ENCODE measurements around the gene ZFYVE28. TPM values are rescaled to one million over a fixed set of nuclear protein-coding genes. Genes with fewer than 3 reads are reported as not detected.
"Not testable (repeated sequence)": the region's sequence is repeated elsewhere in the genome, so short reads cannot be mapped to it uniquely, and the experiment has no call there.

The ZFYVE28 gene
- total RNA-seq (10 to 100 TPM; 33.4 to 56.2 (median 45.4) TPM), total RNA-seq (5.6 to 79.1 (median 32.6) reads per million in 29 experiments)
- total RNA-seq (2013) = 21.6 TPM

DNA sequence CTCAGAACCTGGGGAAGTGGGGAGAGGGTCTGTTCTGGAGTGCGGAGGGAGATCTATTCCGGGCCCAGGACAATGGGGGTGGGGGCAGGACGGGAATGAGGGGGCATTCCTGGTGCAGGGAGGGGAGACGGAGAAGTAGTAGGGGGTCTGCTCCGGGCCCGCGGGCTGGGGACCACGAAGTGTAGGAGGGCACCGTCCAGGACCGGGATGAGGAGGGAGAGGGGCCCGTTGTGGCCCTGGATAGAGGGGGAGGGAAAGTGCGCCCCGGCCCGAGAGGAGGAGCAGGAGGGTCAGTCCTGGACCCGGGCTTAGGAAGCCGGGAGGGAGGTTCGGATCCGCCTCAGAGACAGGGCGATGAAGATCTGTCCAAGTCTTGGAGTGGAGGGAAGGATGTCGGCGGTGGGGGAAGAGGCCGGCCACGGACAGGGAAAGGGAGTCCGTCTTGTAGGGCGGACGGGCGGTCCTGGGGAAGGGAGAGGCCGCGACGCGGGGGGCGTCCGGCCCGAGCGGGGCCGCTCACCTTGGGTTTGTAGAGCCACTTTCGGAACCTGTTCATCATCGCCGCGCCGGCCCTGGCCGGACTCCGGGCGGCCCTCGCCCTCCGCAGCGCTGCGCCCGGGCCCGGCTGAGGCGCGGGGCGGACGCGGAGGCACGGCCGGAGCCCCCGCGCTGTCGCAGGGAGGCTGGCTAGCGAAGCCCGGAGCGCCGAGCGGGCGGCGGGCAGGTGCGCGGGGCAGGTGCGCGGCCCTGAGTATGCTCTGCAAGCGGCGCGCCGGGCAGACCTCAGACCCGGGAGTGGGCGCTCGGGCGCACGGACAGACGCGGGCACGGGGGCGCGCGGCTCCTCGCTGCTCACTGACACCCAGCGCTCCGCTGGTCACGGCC is at the start of gene ZFYVE28:
TSS of gene ZFYVE28 (minus strand) at position 881 of the 885 bp plus-strand sequence. CDS start at position 559, 322 bp downstream.
- peak within 1 kb of the TSS; percentile 69 for H3K27ac ChIP-seq (ENCODE audit: low read length)
- peaks cover 15 to 52% of the 10 kb centered on the region in 2 experiments for H3K4me1 ChIP-seq (ENCODE audit: control insufficient read depth in 1 of 2, extremely low read depth in 1 of 2, insufficient read depth in 2 of 2, low read length in 2 of 2)

GRCh38 chr4:2465544-2465943 is 47.1 kb upstream of the ZFYVE28 start:
- H3K4me1 ChIP-seq (ENCODE audit: control insufficient read depth in 1 of 2, extremely low read depth in 1 of 2, insufficient read depth in 2 of 2, low read length in 2 of 2) = peaks cover 12 to 35% of the 10 kb centered on the region in 2 experiments
- DNase-seq; H3K9me3 Mint-ChIP-seq; H3K9me3 ChIP-seq; H3K36me3 ChIP-seq (ENCODE audit: control insufficient read depth in 2 of 2, extremely low read depth in 1 of 2, insufficient read depth in 1 of 2, low read length in 1 of 2); ATAC-seq (replicated peaks in 1 of 4); H3K27me3 Mint-ChIP-seq; H3K4me3 ChIP-seq (ENCODE audit: control insufficient read depth in 1 of 2, extremely low read depth in 1 of 2, low read length in 1 of 2); H3K4me3 Mint-ChIP-seq; H3K27ac ChIP-seq (ENCODE audit: low read length); H3K36me3 Mint-ChIP-seq: not testable (repeated sequence)
- H3K27me3 ChIP-seq (replicated peaks in 1 of 2; ENCODE audit: control insufficient read depth in 2 of 2, extremely low read depth in 1 of 2, insufficient read depth in 2 of 2, low read length in 1 of 2) = peaks cover 2 to 19% of the 10 kb centered on the region in 2 experiments
- Mint-ChIP-seq H3K27ac (peak overlapping the region in 1 of 2 donors; percentile 31), H3K4me1 (peaks cover 23 to 36% (median 35%) of the 10 kb centered on the region in 3 donors)
- CTCF ChIA-PET = interaction anchor here in 1 of 2 donors (1.5 kb wide), 1 partner anchor 175 kb away, joined by 3 read pairs; no protein-coding TSS in a partner anchor
- POLR2A ChIA-PET = interaction anchor here in 1 of 2 donors (0.6 kb wide), 1 partner anchor 17 kb away, joined by 3 read pairs; no protein-coding TSS in a partner anchor

More for the DNA sequence above, at the start of gene ZFYVE28:
- peak within 1 kb of the TSS; percentile 69 to 71 for H3K4me3 ChIP-seq (ENCODE audit: control insufficient read depth in 1 of 2, extremely low read depth in 1 of 2, low read length in 1 of 2)
- H3K36me3 Mint-ChIP-seq = no peaks in the 10 kb centered on the region
- peak within 1 kb of the TSS; percentile 90 to 91 for H3K27ac Mint-ChIP-seq
- peaks cover 7 to 42% of the 10 kb centered on the region in 2 experiments for H3K27me3 ChIP-seq (replicated peaks in 1 of 2; ENCODE audit: control insufficient read depth in 2 of 2, extremely low read depth in 1 of 2, insufficient read depth in 2 of 2, low read length in 1 of 2)
- peaks cover 46 to 58% (median 54%) of the 10 kb centered on the region in 3 donors for H3K4me1 Mint-ChIP-seq
- no peaks in the 10 kb centered on the region for H3K36me3 ChIP-seq (ENCODE audit: control insufficient read depth in 2 of 2, extremely low read depth in 1 of 2, insufficient read depth in 1 of 2, low read length in 1 of 2)
- ATAC-seq (replicated peaks in 1 of 4) (no peak), DNase-seq (peak in 5 of 35 experiments; percentile 7 to 29 (median 18))
- 1% methylated on average over 90 of the region's 90 CpGs for WGBS (ENCODE audit: insufficient coverage)
- no peaks in the 10 kb centered on the region for H3K9me3 Mint-ChIP-seq
- H3K9me3 ChIP-seq = no peaks in the 10 kb centered on the region
- peaks cover 16 to 26% of the 10 kb centered on the region in 2 donors for H3K27me3 Mint-ChIP-seq
- peak within 1 kb of the TSS; percentile 83 to 89 (median 85) for H3K4me3 Mint-ChIP-seq
- CTCF ChIA-PET = interaction anchor here in 1 of 2 donors (1.4 kb wide), 2 partner anchors 127 to 156 kb away, joined by 7 read pairs; partner anchors contain the start of gene MXD4
- POLR2A ChIA-PET = interaction anchor here in 1 of 2 donors (0.7 to 1.0 kb wide), 2 partner anchors 118 to 182 kb away, joined by 4 to 5 read pairs; partner anchors contain the start of gene FAM193A

DNA sequence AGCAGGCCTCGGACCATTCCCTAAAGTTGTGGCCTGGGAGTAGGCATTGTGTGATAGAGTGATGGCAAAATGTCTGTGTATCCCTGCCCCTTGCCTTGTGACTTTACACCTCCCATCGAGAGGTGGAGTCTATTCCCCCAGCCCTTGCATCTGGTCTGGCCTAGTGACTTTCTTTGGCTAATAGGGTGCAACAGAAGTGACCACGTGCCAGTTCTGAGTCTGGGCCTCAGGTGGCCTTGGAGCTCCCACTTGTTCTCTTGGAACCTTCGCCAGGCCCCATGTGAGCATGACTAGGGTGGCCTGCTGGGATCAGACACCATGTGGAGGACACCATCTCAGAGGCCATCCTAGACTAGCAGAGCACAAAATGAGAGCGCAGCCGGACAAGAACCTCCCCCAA is 46.6 kb upstream of the ZFYVE28 start:
- POLR2A ChIA-PET = no interaction called here
- no peaks in the 10 kb centered on the region for H3K36me3 Mint-ChIP-seq
- no peak for ATAC-seq (replicated peaks in 1 of 4)
- H3K4me1 Mint-ChIP-seq = peaks cover 18 to 31% (median 30%) of the 10 kb centered on the region in 3 donors
- Histone ChIP-seq H3K9me3 (no peaks in the 10 kb centered on the region), H3K4me1 (ENCODE audit: control insufficient read depth in 1 of 2, extremely low read depth in 1 of 2, insufficient read depth in 2 of 2, low read length in 2 of 2) (peaks cover 7 to 33% of the 10 kb centered on the region in 2 experiments), H3K27ac (ENCODE audit: low read length) (no peak overlapping the region), H3K4me3 (ENCODE audit: control insufficient read depth in 1 of 2, extremely low read depth in 1 of 2, low read length in 1 of 2) (no peak overlapping the region), H3K36me3 (ENCODE audit: control insufficient read depth in 2 of 2, extremely low read depth in 1 of 2, insufficient read depth in 1 of 2, low read length in 1 of 2) (no peaks in the 10 kb centered on the region), H3K27me3 (replicated peaks in 1 of 2; ENCODE audit: control insufficient read depth in 2 of 2, extremely low read depth in 1 of 2, insufficient read depth in 2 of 2, low read length in 1 of 2) (peaks cover 2 to 22% of the 10 kb centered on the region in 2 experiments)
- no peaks in the 10 kb centered on the region for H3K27me3 Mint-ChIP-seq
- 100% methylated on average over 3 of the region's 6 CpGs for WGBS (ENCODE audit: insufficient coverage)
- H3K27ac Mint-ChIP-seq = no peak overlapping the region
- no peaks in the 10 kb centered on the region for H3K9me3 Mint-ChIP-seq
- H3K4me3 Mint-ChIP-seq = no peak overlapping the region
- CTCF ChIA-PET = interaction anchor here in 1 of 2 donors (1.1 to 1.5 kb wide), 4 partner anchors 27 to 245 kb away, joined by 3 to 5 read pairs (median 3); partner anchors contain the start of gene CFAP99
- DNase-seq = no peak

DNA sequence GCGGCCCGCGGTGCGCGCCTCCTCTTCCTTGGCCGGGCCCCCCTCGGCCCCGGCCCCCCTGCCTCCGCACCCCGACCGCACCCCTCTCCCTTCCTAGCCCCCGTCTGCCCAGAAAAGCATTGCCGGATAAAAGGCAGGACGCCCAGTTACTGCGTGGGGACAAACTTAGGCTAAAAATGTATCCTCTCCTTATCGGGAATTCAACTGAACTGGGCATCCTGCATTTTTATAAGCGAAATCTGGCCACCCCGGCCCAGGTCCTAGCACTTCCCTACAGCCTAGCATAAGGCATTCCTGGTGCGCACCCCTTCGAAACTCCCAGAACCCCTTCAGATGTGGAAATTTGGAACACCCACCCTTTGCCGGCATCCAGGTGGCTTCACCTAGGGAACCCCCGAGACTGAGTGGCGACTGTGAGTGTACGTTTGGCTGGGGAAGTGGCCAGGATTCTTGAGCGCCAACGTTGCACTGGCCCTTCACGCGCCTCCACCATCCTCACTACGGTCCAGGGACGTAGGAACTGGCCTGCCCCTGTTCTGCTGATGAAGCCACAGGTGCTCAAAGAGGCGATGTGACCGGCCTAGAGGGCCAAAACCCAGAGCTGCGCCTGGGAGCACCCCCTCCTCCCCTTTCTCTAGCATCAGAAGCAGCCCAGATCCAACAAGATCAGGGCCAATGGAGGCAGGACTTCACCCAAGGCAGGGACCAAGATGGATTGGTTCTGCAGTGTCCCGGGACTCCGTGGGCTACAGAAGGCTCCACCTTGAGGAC is 44.7 kb upstream of the ZFYVE28 start:
- Mint-ChIP-seq H3K4me3 (peak overlapping the region; percentile 65 to 79 (median 65)), H3K36me3 (no peaks in the 10 kb centered on the region), H3K27me3 (no peaks in the 10 kb centered on the region), H3K4me1 (peaks cover 14 to 24% (median 23%) of the 10 kb centered on the region in 3 donors), H3K27ac (no peak overlapping the region), H3K9me3 (no peaks in the 10 kb centered on the region)
- Histone ChIP-seq H3K4me1 (ENCODE audit: control insufficient read depth in 1 of 2, extremely low read depth in 1 of 2, insufficient read depth in 2 of 2, low read length in 2 of 2) (peaks cover 5 to 26% of the 10 kb centered on the region in 2 experiments), H3K9me3 (no peaks in the 10 kb centered on the region), H3K36me3 (ENCODE audit: control insufficient read depth in 2 of 2, extremely low read depth in 1 of 2, insufficient read depth in 1 of 2, low read length in 1 of 2) (no peaks in the 10 kb centered on the region), H3K27me3 (replicated peaks in 1 of 2; ENCODE audit: control insufficient read depth in 2 of 2, extremely low read depth in 1 of 2, insufficient read depth in 2 of 2, low read length in 1 of 2) (peaks cover 2 to 33% of the 10 kb centered on the region in 2 experiments), H3K27ac (ENCODE audit: low read length) (no peak overlapping the region), H3K4me3 (ENCODE audit: control insufficient read depth in 1 of 2, extremely low read depth in 1 of 2, low read length in 1 of 2) (no peak overlapping the region)
- POLR2A ChIA-PET = no interaction called here
- ATAC-seq (replicated peaks in 1 of 4) = no peak
- CTCF ChIA-PET = interaction anchor here (0.6 to 1.4 kb wide), 5 partner anchors 70 to 454 kb away, joined by 3 to 12 read pairs (median 5); no protein-coding TSS in a partner anchor
- DNase-seq = no peak
- WGBS (ENCODE audit: insufficient coverage) = 62% methylated on average over 16 of the region's 35 CpGs

DNA sequence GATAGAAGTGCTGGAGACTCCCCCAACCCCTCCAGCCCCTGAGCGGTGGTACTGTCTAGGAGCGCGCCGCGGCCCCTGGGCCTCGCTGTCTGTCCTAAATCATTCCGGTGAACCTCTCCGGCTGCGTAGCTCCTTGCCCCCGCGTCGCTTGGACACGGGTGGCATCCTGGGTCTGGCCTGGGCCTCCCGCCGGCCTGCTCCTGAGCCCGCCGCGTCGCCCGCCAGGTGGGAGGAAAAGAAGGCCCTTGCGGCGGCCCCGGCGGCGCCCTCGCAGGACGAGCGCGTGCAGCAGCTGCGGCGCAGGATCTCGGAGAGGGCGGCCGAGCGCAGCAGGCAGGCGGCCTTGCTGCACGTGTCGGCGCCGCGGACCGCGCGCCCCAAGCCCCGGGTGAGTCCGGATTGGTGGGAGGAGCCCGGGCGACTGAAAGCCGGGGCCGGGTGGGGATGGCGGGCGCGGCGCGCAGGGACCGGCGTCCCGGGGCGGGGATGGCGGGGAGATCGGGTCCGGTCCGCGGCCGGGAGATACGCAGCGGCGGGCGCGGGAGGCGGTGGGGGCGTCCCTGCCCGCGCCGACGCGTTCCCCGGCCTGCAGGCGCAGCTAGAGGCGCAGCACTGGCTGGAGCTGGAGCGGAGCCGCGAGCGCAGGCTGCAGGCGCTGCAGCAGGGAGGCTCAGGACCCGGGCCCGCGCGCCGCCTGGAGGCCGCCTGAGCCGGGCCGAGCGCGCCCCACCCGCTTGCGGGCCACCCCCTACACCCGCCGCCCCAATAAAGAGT is 44.0 kb upstream of the ZFYVE28 start:
- Mint-ChIP-seq H3K27ac (no peak overlapping the region), H3K4me1 (peaks cover 9 to 18% (median 18%) of the 10 kb centered on the region in 3 donors), H3K36me3 (no peaks in the 10 kb centered on the region), H3K27me3 (no peaks in the 10 kb centered on the region), H3K4me3 (peak overlapping the region; percentile 65 to 79 (median 78)), H3K9me3 (no peaks in the 10 kb centered on the region)
- Histone ChIP-seq H3K4me3 (ENCODE audit: control insufficient read depth in 1 of 2, extremely low read depth in 1 of 2, low read length in 1 of 2) (peak overlapping the region; percentile 10 to 17), H3K36me3 (ENCODE audit: control insufficient read depth in 2 of 2, extremely low read depth in 1 of 2, insufficient read depth in 1 of 2, low read length in 1 of 2) (no peaks in the 10 kb centered on the region), H3K27me3 (replicated peaks in 1 of 2; ENCODE audit: control insufficient read depth in 2 of 2, extremely low read depth in 1 of 2, insufficient read depth in 2 of 2, low read length in 1 of 2) (peaks cover 2 to 33% of the 10 kb centered on the region in 2 experiments), H3K9me3 (no peaks in the 10 kb centered on the region), H3K27ac (ENCODE audit: low read length) (no peak overlapping the region), H3K4me1 (ENCODE audit: control insufficient read depth in 1 of 2, extremely low read depth in 1 of 2, insufficient read depth in 2 of 2, low read length in 2 of 2) (peaks cover 2 to 19% of the 10 kb centered on the region in 2 experiments)
- 6% methylated on average over 98 of the region's 99 CpGs for WGBS (ENCODE audit: insufficient coverage)
- ChIA-PET POLR2A (interaction anchor here in 1 of 2 donors (0.6 kb wide), 1 partner anchor 1989 kb away, joined by 3 read pairs; no protein-coding TSS in a partner anchor), CTCF (interaction anchor here (0.7 to 1.4 kb wide), 5 partner anchors 69 to 453 kb away, joined by 3 to 12 read pairs (median 5); no protein-coding TSS in a partner anchor)
- DNase-seq = peak; percentile 16 to 85 (median 57)
- ATAC-seq (replicated peaks in 1 of 4) = peak; percentile 97 to 98 (median 98)
